PC-9 (cell line): ENCODE results near the gene WNT8B. TPM values are rescaled to one million over a fixed set of nuclear protein-coding genes. Genes with fewer than 3 reads are reported as not detected.

Source experiments
- BruUV-seq: library from RNA; stranded (reverse); fragments of 400-500 nt; replicated peaks from 2 replicates; lab custom pipeline; 2021; lab: Mats Ljungman, UMichigan
- CTCF ChIA-PET: fragments of 300-600 bp; sonication (Branson Sonifier 250); formaldehyde crosslinking; loops from one replicate; lab custom pipeline; 2022; ENCODE audit warnings: antibody characterized with exemption; lab: Charles Lee
- POLR2A ChIA-PET: fragments of 300-600 bp; sonication (Branson Sonifier 250); formaldehyde crosslinking; loops from one replicate; lab custom pipeline; 2022; ENCODE audit warnings: antibody characterized with exemption; ENCODE audit not compliant: unreplicated experiment; lab: Charles Lee
- DNase-seq, 2 experiments: peaks; one replicate each; pipeline versions ENCODE4 v3.0.0 to v3.0.0-alpha.2; 2015 to 2022; ENCODE audit warnings: mixed read lengths in 1 of 2
- H2AFZ ChIP-seq: fragments of 200-600 bp; sonication (generic); 2 replicates; pipeline ENCODE4 v1.8.1; 2017; ENCODE audit warnings: antibody characterized with exemption
- H3F3A ChIP-seq: fragments of 200-600 bp; sonication (generic); 2 replicates; pipeline ENCODE4 v1.8.1; 2017; ENCODE audit warnings: antibody characterized with exemption, mild to moderate bottlenecking, low read depth; ENCODE audit not compliant: insufficient read depth
- H3K27ac ChIP-seq: fragments of 200-600 bp; sonication (generic); 2 replicates; pipeline ENCODE4 v1.6.1; 2016; ENCODE audit warnings: mixed run types
- H3K27me3 ChIP-seq: fragments of 200-600 bp; sonication (generic); 2 replicates; pipeline ENCODE4 v1.6.1; 2016; ENCODE audit warnings: low read depth, mixed run types; ENCODE audit not compliant: insufficient read depth
- H3K36me3 ChIP-seq: fragments of 200-600 bp; sonication (generic); 2 replicates; pipeline ENCODE4 v1.6.1; 2016; ENCODE audit warnings: low read depth, mixed run types
- H3K4me1 ChIP-seq: fragments of 200-600 bp; sonication (generic); replicated peaks from 2 replicates; pipeline ENCODE4 v1.6.1; 2016; ENCODE audit warnings: mixed run types; ENCODE audit not compliant: insufficient read depth
- H3K4me2 ChIP-seq: fragments of 200-600 bp; sonication (generic); 2 replicates; pipeline ENCODE4 v1.6.1; 2017; ENCODE audit warnings: mixed run types
- H3K4me3 ChIP-seq: fragments of 200-600 bp; sonication (generic); 2 replicates; pipeline ENCODE4 v1.6.1; 2016; ENCODE audit warnings: mixed run types
- H3K79me2 ChIP-seq: fragments of 200-600 bp; sonication (generic); 2 replicates; pipeline ENCODE4 v1.6.1; 2017; ENCODE audit warnings: low read depth, mixed run types
- H3K9me2 ChIP-seq: fragments of 200-600 bp; sonication (generic); 2 replicates; pipeline ENCODE4 v1.8.1; 2017; ENCODE audit warnings: mild to moderate bottlenecking; ENCODE audit not compliant: insufficient read depth
- H3K9me3 ChIP-seq: fragments of 200-600 bp; sonication (generic); 2 replicates; pipeline ENCODE4 v1.8.1; 2016; ENCODE audit warnings: low read depth; ENCODE audit not compliant: insufficient read depth
- H4K20me1 ChIP-seq: fragments of 200-600 bp; sonication (generic); 2 replicates; pipeline ENCODE4 v1.8.1; 2017; ENCODE audit not compliant: insufficient read depth
- CTCF ChIP-seq: fragments of 200-600 bp; sonication (generic); conservative IDR thresholded peaks from 2 replicates; pipeline ENCODE4 v1.6.1; 2017; ENCODE audit warnings: mixed run types, antibody characterized with exemption, mild to moderate bottlenecking, moderate library complexity
- EZH2 ChIP-seq: fragments of 200-600 bp; sonication (generic); IDR thresholded peaks from 2 replicates; pipeline ENCODE4 v1.8.0; 2017; ENCODE audit warnings: antibody characterized with exemption, low read depth
- intact Hi-C: fragments of 100-400 bp; cut with micrococcal nuclease; formaldehyde crosslinking; loops from one replicate; pipeline ENCODE4 v1.10.0; 2022; ENCODE audit not compliant: unreplicated experiment
- total RNA-seq: library from RNA; stranded (reverse); gene quantifications from 2 replicates; pipeline ENCODE4 v1.2.3, GENCODE V29; 2021

WNT8B gene
- total RNA-seq, 1 experiment from 2014 or later, result not detected

- Histone ChIP-seq H3K4me1 (no peaks in the 10 kb centered on the region), H3K9me3 (no peaks in the 10 kb centered on the region), H3K36me3 (no peaks in the 10 kb centered on the region), H4K20me1 (no peaks in the 10 kb centered on the region), H2AFZ (no peak within 1 kb of the TSS), H3F3A (no peaks in the 10 kb centered on the region), H3K9me2 (no peaks in the 10 kb centered on the region), H3K4me3 (no peak within 1 kb of the TSS), H3K79me2 (no peaks in the 10 kb centered on the region), H3K27me3 (no peaks in the 10 kb centered on the region), H3K27ac (no peak within 1 kb of the TSS), H3K4me2 (no peak within 1 kb of the TSS)
- no peak for DNase-seq
- CTCF ChIA-PET, result interaction anchor here (0.6 to 1.6 kb wide), 10 partner anchors 9 to 907 kb away, joined by 3 to 11 read pairs (median 4); partner anchors contain the start of gene HIF1AN
- no TSS peak for BruUV-seq
- intact Hi-C loops, result loop anchor here (10.0 kb wide), 1 partner anchor 215 kb away; no protein-coding TSS in a partner anchor
- POLR2A ChIA-PET, result no interaction called here
- TF ChIP-seq EZH2, result no peak
- TF ChIP-seq CTCF, result no peak
Observed at GRCh38 chr10:100519311-100520051, 56.7 kb downstream of the WNT8B start, which contains the start of gene SEC31B. SEC31B (minus strand) TSS chr10:100519861; CDS start chr10:100516952, 2,909 bp downstream.

GRCh38 chr10:100520811-100521210 is 58.0 kb downstream of the WNT8B start:
- ChIA-PET CTCF (no interaction called here), POLR2A (no interaction called here)
- TF ChIP-seq EZH2, result no peak
- no peak for TF ChIP-seq CTCF
- H2AFZ ChIP-seq, result no peak overlapping the region
- H3K4me1 ChIP-seq, result no peaks in the 10 kb centered on the region
- H3K36me3 ChIP-seq, result no peaks in the 10 kb centered on the region
- DNase-seq, result no peak
- no peaks in the 10 kb centered on the region for H3K9me2 ChIP-seq
- BruUV-seq, result no TSS peak
- intact Hi-C loops, result no loop called here
- H3K79me2 ChIP-seq, result no peaks in the 10 kb centered on the region
- H3F3A ChIP-seq, result no peaks in the 10 kb centered on the region
- no peaks in the 10 kb centered on the region for H3K9me3 ChIP-seq
- no peak overlapping the region for H3K27ac ChIP-seq
- H4K20me1 ChIP-seq, result no peaks in the 10 kb centered on the region
- no peak overlapping the region for H3K4me2 ChIP-seq
- no peaks in the 10 kb centered on the region for H3K27me3 ChIP-seq
- no peak overlapping the region for H3K4me3 ChIP-seq

GRCh38 chr10:100522107-100522801 is 59.4 kb downstream of the WNT8B start:
- no peaks in the 10 kb centered on the region for H3F3A ChIP-seq
- H3K4me2 ChIP-seq, result no peak overlapping the region
- no peaks in the 10 kb centered on the region for H3K36me3 ChIP-seq
- ChIA-PET CTCF (no interaction called here), POLR2A (interaction anchor here (0.5 kb wide), 1 partner anchor 13 kb away, joined by 10 read pairs; the partner anchor contains the start of gene HIF1AN)
- intact Hi-C loops, result no loop called here
- no TSS peak for BruUV-seq
- H4K20me1 ChIP-seq, result no peaks in the 10 kb centered on the region
- H2AFZ ChIP-seq, result no peak overlapping the region
- no peaks in the 10 kb centered on the region for H3K9me3 ChIP-seq
- no peaks in the 10 kb centered on the region for H3K27me3 ChIP-seq
- no peaks in the 10 kb centered on the region for H3K9me2 ChIP-seq
- no peak overlapping the region for H3K27ac ChIP-seq
- DNase-seq, result no peak
- TF ChIP-seq EZH2, result no peak
- no peak for TF ChIP-seq CTCF
- no peaks in the 10 kb centered on the region for H3K79me2 ChIP-seq
- no peaks in the 10 kb centered on the region for H3K4me1 ChIP-seq
- no peak overlapping the region for H3K4me3 ChIP-seq
